PC-9 (cell line): Measurements from ENCODE around the gene PCDHB6. TPM values are rescaled to one million over a fixed set of nuclear protein-coding genes. Genes with fewer than 3 reads are reported as not detected.
"Not testable (repeated sequence)": the region's sequence is repeated elsewhere in the genome, so short reads cannot be mapped to it uniquely, and the experiment has no call there.

Experiments
- Bru-seq: library from RNA; stranded (reverse); fragments of 400-500 nt; gene quantifications from one replicate; lab custom pipeline; 2021; lab: Mats Ljungman, UMichigan
- BruChase-seq, 2 experiments: library from RNA; stranded (reverse); fragments of 400-500 nt; gene quantifications; one replicate each; lab custom pipeline; 2021; lab: Mats Ljungman, UMichigan
- BruUV-seq: library from RNA; stranded (reverse); fragments of 400-500 nt; replicated peaks from 2 replicates; lab custom pipeline; 2021; lab: Mats Ljungman, UMichigan
- CTCF ChIA-PET: fragments of 300-600 bp; sonication (Branson Sonifier 250); formaldehyde crosslinking; loops from one replicate; lab custom pipeline; 2022; ENCODE audit warnings: antibody characterized with exemption; lab: Charles Lee
- POLR2A ChIA-PET: fragments of 300-600 bp; sonication (Branson Sonifier 250); formaldehyde crosslinking; loops from one replicate; lab custom pipeline; 2022; ENCODE audit warnings: antibody characterized with exemption; ENCODE audit not compliant: unreplicated experiment; lab: Charles Lee
- DNase-seq, 2 experiments: peaks; one replicate each; pipeline versions ENCODE4 v3.0.0 to v3.0.0-alpha.2; 2015 to 2022; ENCODE audit warnings: mixed read lengths in 1 of 2
- H2AFZ ChIP-seq: fragments of 200-600 bp; sonication (generic); 2 replicates; pipeline ENCODE4 v1.8.1; 2017; ENCODE audit warnings: antibody characterized with exemption
- H3F3A ChIP-seq: fragments of 200-600 bp; sonication (generic); 2 replicates; pipeline ENCODE4 v1.8.1; 2017; ENCODE audit warnings: antibody characterized with exemption, mild to moderate bottlenecking, low read depth; ENCODE audit not compliant: insufficient read depth
- H3K27ac ChIP-seq: fragments of 200-600 bp; sonication (generic); 2 replicates; pipeline ENCODE4 v1.6.1; 2016; ENCODE audit warnings: mixed run types
- H3K27me3 ChIP-seq: fragments of 200-600 bp; sonication (generic); 2 replicates; pipeline ENCODE4 v1.6.1; 2016; ENCODE audit warnings: low read depth, mixed run types; ENCODE audit not compliant: insufficient read depth
- H3K36me3 ChIP-seq: fragments of 200-600 bp; sonication (generic); 2 replicates; pipeline ENCODE4 v1.6.1; 2016; ENCODE audit warnings: low read depth, mixed run types
- H3K4me1 ChIP-seq: fragments of 200-600 bp; sonication (generic); replicated peaks from 2 replicates; pipeline ENCODE4 v1.6.1; 2016; ENCODE audit warnings: mixed run types; ENCODE audit not compliant: insufficient read depth
- H3K4me2 ChIP-seq: fragments of 200-600 bp; sonication (generic); 2 replicates; pipeline ENCODE4 v1.6.1; 2017; ENCODE audit warnings: mixed run types
- H3K4me3 ChIP-seq: fragments of 200-600 bp; sonication (generic); 2 replicates; pipeline ENCODE4 v1.6.1; 2016; ENCODE audit warnings: mixed run types
- H3K79me2 ChIP-seq: fragments of 200-600 bp; sonication (generic); 2 replicates; pipeline ENCODE4 v1.6.1; 2017; ENCODE audit warnings: low read depth, mixed run types
- H3K9me2 ChIP-seq: fragments of 200-600 bp; sonication (generic); 2 replicates; pipeline ENCODE4 v1.8.1; 2017; ENCODE audit warnings: mild to moderate bottlenecking; ENCODE audit not compliant: insufficient read depth
- H3K9me3 ChIP-seq: fragments of 200-600 bp; sonication (generic); 2 replicates; pipeline ENCODE4 v1.8.1; 2016; ENCODE audit warnings: low read depth; ENCODE audit not compliant: insufficient read depth
- H4K20me1 ChIP-seq: fragments of 200-600 bp; sonication (generic); 2 replicates; pipeline ENCODE4 v1.8.1; 2017; ENCODE audit not compliant: insufficient read depth
- CTCF ChIP-seq: fragments of 200-600 bp; sonication (generic); conservative IDR thresholded peaks from 2 replicates; pipeline ENCODE4 v1.6.1; 2017; ENCODE audit warnings: mixed run types, antibody characterized with exemption, mild to moderate bottlenecking, moderate library complexity
- EZH2 ChIP-seq: fragments of 200-600 bp; sonication (generic); IDR thresholded peaks from 2 replicates; pipeline ENCODE4 v1.8.0; 2017; ENCODE audit warnings: antibody characterized with exemption, low read depth
- intact Hi-C: fragments of 100-400 bp; cut with micrococcal nuclease; formaldehyde crosslinking; loops from one replicate; pipeline ENCODE4 v1.10.0; 2022; ENCODE audit not compliant: unreplicated experiment
- long read RNA-seq: library from polyadenylated mRNA; stranded (forward); transcript quantifications from one replicate; pipeline ENCODE4 v2.0.0, GENCODE V29; 2022
- total RNA-seq: library from RNA; stranded (reverse); gene quantifications from 2 replicates; pipeline ENCODE4 v1.2.3, GENCODE V29; 2021

The PCDHB6 gene
- total RNA-seq (not detected in 2 replicates), Bru-seq, nascent RNA (not detected), BruChase-seq, experiment 1, labeled RNA remaining after a 2-hour chase (percentile 8 among the genes with signal in this experiment), BruChase-seq, experiment 2, labeled RNA remaining after a 6-hour chase (not detected)
- long read RNA-seq: 0 reads

- POLR2A ChIA-PET: no interaction called here
- H3K4me2 ChIP-seq: no peak within 1 kb of the TSS
These were observed at the start of gene PCDHB6 for GRCh38 chr5:141149812-141150211. PCDHB6 (plus strand) TSS chr5:141150057; CDS start chr5:141150258, 201 bp downstream.

GRCh38 chr5:141100243-141100805 is 49.5 kb upstream of the PCDHB6 start, which contains the start of gene PCDHB3:
PCDHB3 (plus strand) TSS chr5:141100473; CDS start chr5:141100650, 177 bp downstream.
- Histone ChIP-seq H3K4me3 (no peak within 1 kb of the TSS), H3K9me2 (no peaks in the 10 kb centered on the region)
- BruUV-seq: no TSS peak

More at GRCh38 chr5:141149812-141150211, at the start of gene PCDHB6:
- Histone ChIP-seq H3K36me3 (no peaks in the 10 kb centered on the region), H3K27ac (no peak within 1 kb of the TSS), H3K9me2 (no peaks in the 10 kb centered on the region), H2AFZ (no peak within 1 kb of the TSS), H3K27me3 (no peaks in the 10 kb centered on the region), H3F3A (no peaks in the 10 kb centered on the region), H3K9me3 (no peaks in the 10 kb centered on the region), H3K4me1 (no peaks in the 10 kb centered on the region), H3K79me2 (no peaks in the 10 kb centered on the region), H4K20me1 (no peaks in the 10 kb centered on the region), H3K4me3 (no peak within 1 kb of the TSS)
- TF ChIP-seq CTCF: no peak; the same call in 1 of the 2 replicates
- no peak for TF ChIP-seq EZH2
- no peak for DNase-seq
- CTCF ChIA-PET: no interaction called here
- intact Hi-C loops: no loop called here
- no TSS peak for BruUV-seq

GRCh38 chr5:141101059-141101458 is 48.8 kb upstream of the PCDHB6 start:
- H3K27ac ChIP-seq: no peak overlapping the region
- no peaks in the 10 kb centered on the region for H3K36me3 ChIP-seq
- ChIA-PET POLR2A (no interaction called here), CTCF (interaction anchor here (0.6 kb wide), 1 partner anchor 374 kb away, joined by 3 read pairs; no protein-coding TSS in a partner anchor)
- no peak overlapping the region for H2AFZ ChIP-seq
- H3K9me3 ChIP-seq: peaks cover 3% of the 10 kb centered on the region; the same call in 1 of the 2 replicates
- no peak for DNase-seq
- H3F3A ChIP-seq: no peaks in the 10 kb centered on the region
- intact Hi-C loops: no loop called here
- no peaks in the 10 kb centered on the region for H3K79me2 ChIP-seq
- H4K20me1 ChIP-seq: no peaks in the 10 kb centered on the region
- H3K4me3 ChIP-seq: no peak overlapping the region
- no peak overlapping the region for H3K4me2 ChIP-seq
- H3K4me1 ChIP-seq: no peaks in the 10 kb centered on the region
- TF ChIP-seq EZH2: no peak
- TF ChIP-seq CTCF: no peak
- no peaks in the 10 kb centered on the region for H3K27me3 ChIP-seq
- H3K9me2 ChIP-seq: no peaks in the 10 kb centered on the region
- BruUV-seq: no TSS peak

More at GRCh38 chr5:141100243-141100805, 49.5 kb upstream of the PCDHB6 start, which contains the start of gene PCDHB3:
- no peaks in the 10 kb centered on the region for H3K79me2 ChIP-seq
- ChIA-PET POLR2A (no interaction called here), CTCF (interaction anchor here (0.6 kb wide), 1 partner anchor 375 kb away, joined by 3 read pairs; no protein-coding TSS in a partner anchor)
- TF ChIP-seq CTCF (no peak), EZH2 (no peak)
- intact Hi-C loops: no loop called here
- no peak within 1 kb of the TSS for H2AFZ ChIP-seq
- no peaks in the 10 kb centered on the region for H3F3A ChIP-seq
- H3K4me2 ChIP-seq: no peak within 1 kb of the TSS
- no peaks in the 10 kb centered on the region for H3K4me1 ChIP-seq
- H3K36me3 ChIP-seq: no peaks in the 10 kb centered on the region
- no peaks in the 10 kb centered on the region for H4K20me1 ChIP-seq
- H3K27ac ChIP-seq: no peak within 1 kb of the TSS
- peaks cover under 1% of the 10 kb centered on the region; the same call in 1 of the 2 replicates for H3K9me3 ChIP-seq
- DNase-seq: no peak
- no peaks in the 10 kb centered on the region for H3K27me3 ChIP-seq

GRCh38 chr5:141102070-141102469 is 47.8 kb upstream of the PCDHB6 start:
- intact Hi-C loops, CTCF ChIA-PET, H3K9me3 ChIP-seq, H3K36me3 ChIP-seq, H3K4me3 ChIP-seq, H2AFZ ChIP-seq, H3K9me2 ChIP-seq, H3F3A ChIP-seq, BruUV-seq, H3K27ac ChIP-seq, H4K20me1 ChIP-seq, DNase-seq, H3K27me3 ChIP-seq, H3K79me2 ChIP-seq, H3K4me1 ChIP-seq, H3K4me2 ChIP-seq, POLR2A ChIA-PET: not testable (repeated sequence)

GRCh38 chr5:141102471-141102870 is 47.4 kb upstream of the PCDHB6 start:
- H3K9me2 ChIP-seq, H3K9me3 ChIP-seq, DNase-seq, H3F3A ChIP-seq, H4K20me1 ChIP-seq, H3K4me1 ChIP-seq, intact Hi-C loops, H3K27ac ChIP-seq, H3K4me2 ChIP-seq, CTCF ChIA-PET, H3K27me3 ChIP-seq, H3K4me3 ChIP-seq, BruUV-seq, H3K36me3 ChIP-seq, POLR2A ChIA-PET, H2AFZ ChIP-seq, H3K79me2 ChIP-seq: not testable (repeated sequence)
